GM21717 (cell line): ENCODE measurements around the gene KCNJ6.
"Not testable (repeated sequence)": the region's sequence is repeated elsewhere in the genome, so short reads cannot be mapped to it uniquely, and the experiment has no call there.

Experiments
- ATAC-seq: cut with Tn5 transposase; IDR thresholded peaks from one replicate; pipeline ENCODE4 v1.9.1; 2021; ENCODE audit warnings: mild to moderate bottlenecking, moderate library complexity; ENCODE audit not compliant: unreplicated experiment

The KCNJ6 gene, protein sequence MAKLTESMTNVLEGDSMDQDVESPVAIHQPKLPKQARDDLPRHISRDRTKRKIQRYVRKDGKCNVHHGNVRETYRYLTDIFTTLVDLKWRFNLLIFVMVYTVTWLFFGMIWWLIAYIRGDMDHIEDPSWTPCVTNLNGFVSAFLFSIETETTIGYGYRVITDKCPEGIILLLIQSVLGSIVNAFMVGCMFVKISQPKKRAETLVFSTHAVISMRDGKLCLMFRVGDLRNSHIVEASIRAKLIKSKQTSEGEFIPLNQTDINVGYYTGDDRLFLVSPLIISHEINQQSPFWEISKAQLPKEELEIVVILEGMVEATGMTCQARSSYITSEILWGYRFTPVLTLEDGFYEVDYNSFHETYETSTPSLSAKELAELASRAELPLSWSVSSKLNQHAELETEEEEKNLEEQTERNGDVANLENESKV

DNA sequence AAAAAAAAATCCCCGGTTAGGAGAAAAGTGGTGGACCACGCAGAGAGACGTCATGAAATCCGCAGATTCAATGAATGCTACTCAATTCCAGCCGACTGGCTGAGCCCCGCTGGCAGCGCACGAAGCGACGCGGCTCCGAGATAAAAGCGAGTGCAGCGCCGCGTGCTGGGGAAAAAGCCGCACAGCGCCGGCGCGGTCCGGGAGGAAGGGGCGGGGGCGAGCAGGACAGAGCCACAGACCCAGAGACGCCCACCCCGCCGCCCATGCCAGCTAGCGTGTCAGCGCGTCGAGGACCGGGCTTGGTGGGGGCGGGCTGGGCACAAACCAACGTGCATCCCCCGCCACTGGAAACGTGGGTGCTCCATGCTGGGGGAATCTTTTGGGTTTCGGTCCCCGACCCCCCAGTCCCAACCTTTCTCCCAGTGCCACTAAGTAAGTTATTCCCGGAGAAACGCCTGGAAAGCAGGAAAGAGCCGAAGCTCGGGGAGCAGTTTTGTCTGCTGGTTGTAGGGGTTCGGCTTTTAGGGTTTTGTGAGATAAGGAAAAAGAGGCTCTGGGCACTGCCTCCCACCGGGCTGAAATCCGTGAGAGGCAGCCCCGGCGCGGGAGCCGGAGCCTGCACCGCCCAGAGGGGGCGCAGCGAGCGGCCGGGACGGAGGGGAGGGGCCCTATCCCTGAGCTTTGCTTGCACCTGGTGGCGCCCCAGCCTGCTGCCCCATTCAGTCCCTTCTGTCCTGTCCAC is at the start of gene KCNJ6:
Gene KCNJ6, minus strand, starts transcription at position 148 of the 742 bp plus-strand sequence. CDS start 75,775 bp downstream, outside the sequence.
- ATAC-seq, result no peak

DNA sequence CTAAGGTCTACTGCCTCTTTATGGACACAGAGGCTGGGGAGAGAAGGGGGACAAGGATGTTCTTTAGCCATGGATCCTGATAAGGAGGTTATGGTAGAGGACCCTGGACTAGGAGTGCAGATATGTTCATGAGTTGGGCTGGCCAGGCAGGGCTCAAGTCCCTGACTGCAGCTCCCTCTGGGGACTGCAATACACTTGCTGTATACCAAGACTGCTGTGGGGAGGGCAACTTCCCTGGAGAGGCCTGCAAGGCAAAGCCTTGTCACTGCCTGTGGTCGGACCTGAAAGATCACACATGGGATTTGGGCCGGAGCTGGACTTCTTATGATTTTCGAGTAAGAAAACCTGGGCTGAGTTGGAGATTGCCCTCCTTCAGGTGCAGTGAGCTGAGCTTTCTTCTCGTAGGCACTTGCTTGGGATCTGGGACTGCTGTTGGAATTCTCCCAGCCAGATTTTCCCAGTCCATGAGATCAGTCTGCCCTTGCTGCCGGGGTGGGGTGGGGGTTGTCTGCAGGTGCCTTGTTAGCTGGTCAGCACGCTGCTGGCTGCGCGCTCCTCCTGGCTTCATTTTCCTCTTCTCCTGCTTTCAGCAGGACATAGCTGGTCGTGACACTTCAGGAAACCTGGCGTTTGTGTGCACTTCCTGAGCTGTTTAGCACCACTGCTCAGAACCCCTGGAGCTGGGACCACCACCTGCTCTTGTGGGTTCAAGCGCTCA is 49.0 kb upstream of the KCNJ6 start:
- no peak for ATAC-seq

DNA sequence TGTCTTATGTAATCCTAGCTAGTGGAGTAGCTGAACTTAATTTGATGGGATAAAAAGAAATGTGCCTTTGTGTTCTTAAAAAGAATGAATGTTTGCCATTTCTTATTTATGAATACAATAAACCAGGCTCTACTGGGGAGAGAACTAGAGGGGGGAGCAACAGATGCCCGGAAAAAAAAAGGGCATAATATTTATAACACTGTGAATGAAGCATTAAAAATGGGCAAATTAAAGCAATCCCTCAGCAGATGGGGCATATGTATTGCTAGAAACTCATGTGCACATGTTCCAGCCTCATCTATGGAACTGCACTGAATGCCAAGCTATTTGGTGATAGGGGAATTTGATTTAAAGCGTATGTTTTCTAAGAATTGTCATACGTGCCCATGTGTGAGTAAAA is 42.3 kb upstream of the KCNJ6 start:
- no peak for ATAC-seq

DNA sequence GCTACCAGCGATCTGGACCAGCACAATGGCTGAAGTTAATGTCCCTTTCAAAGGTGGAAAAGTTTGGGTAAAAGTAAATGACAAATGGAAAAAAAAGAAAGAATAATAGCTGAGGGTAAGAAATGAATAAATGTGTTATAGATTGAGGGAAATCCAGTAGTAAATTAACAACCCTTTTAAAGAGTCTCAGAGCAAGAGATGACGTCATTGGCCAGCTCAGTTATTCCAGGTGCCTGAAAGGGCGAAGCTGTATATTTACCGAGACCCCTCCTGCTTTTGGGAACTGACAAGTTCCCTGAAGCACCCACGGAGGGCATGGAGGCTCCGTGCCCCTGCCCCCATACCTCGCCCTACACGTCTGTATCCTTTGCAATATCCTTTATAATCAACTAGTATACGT is 40.5 kb upstream of the KCNJ6 start:
- no peak for ATAC-seq

DNA sequence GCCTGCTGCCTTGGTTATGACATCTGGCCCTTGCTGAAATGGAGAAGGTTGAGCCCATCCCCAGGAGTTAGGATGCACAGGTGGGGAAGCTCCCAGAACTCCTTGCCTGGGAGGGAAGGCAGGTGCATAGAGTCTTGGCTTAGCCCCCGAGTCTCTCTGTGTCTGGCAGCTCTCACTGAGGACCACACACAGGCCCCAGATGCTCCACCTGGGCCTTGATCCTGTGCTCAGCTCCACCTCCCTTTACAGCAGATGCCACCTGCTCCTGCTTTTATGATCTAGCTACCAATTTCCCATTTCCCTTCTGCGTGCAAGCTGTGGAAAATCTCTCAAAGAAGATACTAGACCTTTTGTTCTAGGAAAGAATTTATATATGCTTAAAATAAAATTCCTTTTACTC is 28.8 kb upstream of the KCNJ6 start:
- ATAC-seq, result no peak

DNA sequence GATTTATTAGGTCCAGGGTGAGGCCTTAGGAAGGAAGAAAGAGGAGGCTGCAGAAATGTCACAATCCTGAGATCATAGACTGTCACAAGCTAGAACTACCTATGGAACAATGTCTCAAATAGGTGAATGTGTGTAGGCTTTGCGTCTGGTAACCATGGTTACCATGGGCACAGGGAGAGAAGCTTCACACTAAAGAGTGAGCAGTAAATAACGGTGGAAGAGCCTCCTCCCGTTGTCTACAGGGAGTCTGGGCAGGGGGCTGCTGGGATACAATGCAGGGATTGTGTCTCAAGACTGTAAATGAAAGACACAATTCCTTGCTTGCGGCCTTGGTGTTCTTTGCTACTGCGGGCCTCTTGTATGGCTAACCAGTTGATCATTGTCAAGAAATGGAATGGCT is 28.2 kb upstream of the KCNJ6 start:
- ATAC-seq, result no peak

DNA sequence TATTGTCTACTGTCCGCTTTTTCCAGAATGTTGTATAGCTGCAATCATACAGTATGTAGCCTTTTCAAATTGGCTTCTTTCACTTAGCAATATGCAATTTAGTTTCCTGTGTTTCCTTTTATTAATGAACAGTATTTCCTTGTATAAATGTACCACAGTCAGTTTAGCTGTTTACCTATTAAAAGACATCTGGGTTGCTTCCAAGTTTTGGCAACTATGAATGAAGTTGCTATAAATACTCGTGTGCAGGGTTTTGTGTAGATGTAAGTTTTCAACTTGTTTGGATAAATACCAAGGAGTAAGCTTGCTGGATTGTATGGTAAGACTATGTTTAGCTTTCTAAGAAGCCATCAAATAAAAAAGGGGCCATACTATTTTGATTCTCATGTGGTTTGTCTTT is 24.4 kb upstream of the KCNJ6 start:
- ATAC-seq, result no peak

DNA sequence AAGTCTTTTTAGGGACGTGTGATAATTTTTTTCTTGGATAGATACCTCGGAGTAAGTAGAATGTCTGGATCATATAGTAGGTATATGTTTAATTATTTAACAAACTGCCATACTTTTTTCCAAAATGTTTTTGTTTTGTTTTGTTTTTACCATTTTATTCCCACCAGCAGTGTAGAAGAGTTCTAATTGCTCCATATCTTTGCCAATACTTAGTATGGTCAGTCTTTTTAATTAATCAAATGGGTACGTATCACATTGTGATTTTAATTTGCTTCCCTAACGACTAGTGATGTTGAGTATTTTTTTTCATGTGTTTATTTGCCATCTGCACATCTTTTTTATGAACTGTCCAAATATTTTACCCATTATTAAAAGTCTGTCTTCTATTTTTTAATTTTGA is 23.6 kb upstream of the KCNJ6 start:
- ATAC-seq, result no peak

DNA sequence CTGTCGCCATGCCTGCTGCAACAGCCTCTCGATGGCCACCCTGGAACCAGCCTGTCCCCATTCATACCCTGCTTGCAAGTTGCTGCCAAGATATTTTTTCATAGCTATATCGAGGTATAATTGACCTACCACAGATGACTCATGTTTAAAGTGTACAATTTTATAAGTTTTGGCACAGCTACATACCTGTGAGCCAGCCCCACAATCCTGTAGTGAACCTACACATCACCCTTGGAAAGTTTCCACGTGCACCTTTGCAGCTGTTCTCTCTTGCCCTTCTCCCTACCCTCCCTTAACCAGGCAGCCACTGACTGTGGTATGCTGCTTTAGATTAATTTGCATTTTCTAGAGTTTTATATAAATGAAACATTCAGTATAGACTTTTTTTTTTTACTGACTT is 23.0 kb upstream of the KCNJ6 start:
- ATAC-seq, result no peak

DNA sequence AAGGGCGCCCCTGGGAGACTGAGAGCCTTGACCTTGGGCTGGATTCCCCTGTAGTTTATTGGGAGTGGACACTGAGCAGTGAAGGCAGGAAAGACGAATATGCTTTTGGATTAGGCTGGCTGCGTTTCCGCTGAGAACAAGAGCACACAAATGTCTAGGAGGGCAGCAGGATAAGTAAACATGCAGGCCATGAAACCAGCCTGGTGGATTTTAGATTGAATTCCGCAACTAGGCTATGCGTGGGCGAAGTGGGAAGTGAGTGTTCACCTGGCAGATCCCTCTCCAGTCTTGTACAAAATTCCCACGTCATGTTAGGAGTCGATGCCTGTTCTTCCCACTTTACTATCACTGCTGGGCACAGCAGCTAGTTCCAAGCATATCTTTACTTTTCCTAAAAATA is 21.4 kb upstream of the KCNJ6 start:
- no peak for ATAC-seq

DNA sequence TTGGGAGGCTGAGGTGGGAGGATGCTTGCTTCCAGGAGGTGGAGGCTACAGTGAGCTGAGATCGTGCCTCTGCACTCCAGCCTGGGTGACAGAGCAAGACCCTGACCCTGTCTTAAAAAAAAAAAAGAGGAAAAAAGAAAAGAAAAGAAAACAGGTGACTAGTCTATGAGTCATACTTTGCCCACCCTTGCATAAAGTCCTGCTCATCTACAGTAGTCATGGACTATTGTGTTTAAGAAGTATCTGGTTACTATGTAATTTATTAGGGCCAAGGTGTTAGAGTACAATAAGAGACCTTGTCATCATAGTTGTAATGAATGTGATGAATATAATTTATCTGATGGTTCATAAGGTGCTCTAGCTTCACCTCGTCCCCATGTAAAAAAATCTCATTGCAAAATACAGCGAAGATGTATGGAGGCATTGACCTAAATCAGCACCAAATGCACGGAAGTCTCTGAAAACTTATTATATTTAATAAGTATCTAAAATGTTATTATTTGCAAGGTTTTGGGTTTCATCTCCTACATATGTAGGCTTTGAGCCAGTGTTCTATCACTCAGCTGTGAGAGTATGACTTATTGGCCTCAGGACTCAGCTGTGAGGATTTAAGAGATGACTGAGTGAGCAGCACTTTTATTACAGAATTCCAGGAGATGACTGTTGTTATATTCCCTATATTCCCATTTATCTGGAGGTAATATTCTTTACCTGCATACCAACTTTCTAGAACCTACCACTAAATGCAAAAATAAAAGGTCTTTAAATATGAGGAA is 19.9 kb upstream of the KCNJ6 start:
- ATAC-seq, result no peak

DNA sequence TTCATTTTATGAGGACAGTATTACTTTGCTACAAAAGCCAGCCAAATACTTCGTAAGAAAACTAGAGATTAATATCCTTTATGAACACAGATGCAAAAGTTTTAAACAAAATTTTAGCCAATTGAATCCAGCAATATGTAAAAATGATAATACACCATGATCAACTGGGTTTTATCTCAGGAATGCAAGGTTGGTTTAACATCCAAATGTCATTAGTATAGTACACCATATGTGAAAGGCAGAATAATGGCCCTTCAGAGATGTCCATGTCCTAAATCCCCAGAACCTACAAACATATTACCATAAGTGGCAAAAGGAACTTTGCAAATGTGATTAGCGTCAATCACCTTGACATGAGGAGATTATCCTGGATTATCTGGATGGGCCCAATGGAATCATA is 16.7 kb upstream of the KCNJ6 start:
- no peak for ATAC-seq

DNA sequence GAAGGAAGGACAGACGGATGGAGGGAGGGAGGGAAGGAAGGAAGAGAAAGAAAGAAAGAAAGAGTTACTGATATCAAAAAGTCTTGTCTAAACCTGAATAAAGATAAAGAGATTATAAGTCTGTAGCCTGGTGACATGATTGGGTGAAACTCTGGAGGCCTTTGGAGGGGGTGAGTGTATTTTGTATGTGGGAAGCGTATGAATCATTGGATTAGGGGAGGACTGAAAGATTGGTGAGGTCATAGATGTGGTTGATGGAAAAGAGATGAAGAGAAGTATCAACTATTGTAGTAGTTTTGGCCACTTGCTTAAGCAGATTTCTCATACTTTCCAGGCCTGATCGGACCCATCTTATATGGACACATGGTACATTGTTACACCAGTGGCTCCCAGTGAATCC is 11.5 kb upstream of the KCNJ6 start:
- no peak for ATAC-seq

DNA sequence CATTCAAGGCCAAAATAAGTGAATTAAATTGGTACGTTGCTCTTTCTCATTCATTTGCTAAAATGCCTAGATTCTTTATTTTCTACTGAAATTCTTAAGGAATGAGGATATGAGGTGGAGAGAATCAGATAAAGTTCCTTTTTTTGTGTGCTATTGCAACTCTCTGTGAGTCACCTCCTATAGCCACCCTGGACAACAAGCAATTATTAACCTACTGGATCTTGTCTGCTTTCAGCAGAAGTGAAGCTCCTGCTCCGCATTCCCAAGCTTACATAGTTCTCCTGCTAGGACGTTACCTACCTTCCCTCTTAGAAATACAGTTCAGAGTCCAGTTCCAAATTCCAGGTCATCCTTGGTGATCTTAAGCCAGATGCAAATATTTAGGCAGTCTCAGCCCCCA is 4.8 kb upstream of the KCNJ6 start:
- ATAC-seq, result no peak

DNA sequence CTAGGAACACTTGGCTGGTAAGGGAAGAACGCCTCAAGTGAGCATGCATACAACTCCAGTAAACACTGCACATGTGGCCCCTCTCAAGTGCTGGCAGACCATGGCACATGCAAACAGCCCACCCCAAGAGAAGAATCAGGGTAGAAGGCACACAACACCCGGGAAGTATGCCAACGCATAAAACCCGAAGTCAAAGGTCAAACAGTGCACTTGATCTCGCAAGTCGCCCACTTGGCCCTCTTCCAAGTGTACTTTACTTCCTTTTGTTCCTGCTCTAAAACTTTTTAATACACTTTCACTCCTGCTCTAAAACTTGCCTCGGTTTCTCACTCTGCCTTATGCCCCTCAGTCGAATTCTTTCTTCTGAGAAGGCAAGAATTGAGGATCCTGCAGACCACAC is 4.0 kb upstream of the KCNJ6 start:
- ATAC-seq, result not testable (repeated sequence)

DNA sequence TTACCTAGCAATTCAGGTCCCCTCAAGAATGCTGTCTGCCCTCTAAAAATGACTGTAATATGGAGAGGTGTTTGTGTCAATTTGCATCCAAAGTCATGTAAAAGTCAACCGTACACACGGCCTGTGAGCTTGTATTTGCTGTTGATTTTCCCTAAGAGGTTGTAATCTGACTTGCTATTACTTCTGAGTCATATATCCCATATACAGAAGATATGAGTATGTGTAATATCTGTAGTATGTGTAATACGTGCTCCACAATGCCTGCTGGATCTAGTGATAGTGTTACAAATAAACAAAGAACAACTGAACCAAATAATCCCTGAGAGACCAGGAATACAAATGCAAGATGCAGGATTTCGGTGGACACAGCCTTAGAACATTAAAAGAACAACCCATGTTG is 1.4 kb upstream of the KCNJ6 start:
- ATAC-seq, result no peak

DNA sequence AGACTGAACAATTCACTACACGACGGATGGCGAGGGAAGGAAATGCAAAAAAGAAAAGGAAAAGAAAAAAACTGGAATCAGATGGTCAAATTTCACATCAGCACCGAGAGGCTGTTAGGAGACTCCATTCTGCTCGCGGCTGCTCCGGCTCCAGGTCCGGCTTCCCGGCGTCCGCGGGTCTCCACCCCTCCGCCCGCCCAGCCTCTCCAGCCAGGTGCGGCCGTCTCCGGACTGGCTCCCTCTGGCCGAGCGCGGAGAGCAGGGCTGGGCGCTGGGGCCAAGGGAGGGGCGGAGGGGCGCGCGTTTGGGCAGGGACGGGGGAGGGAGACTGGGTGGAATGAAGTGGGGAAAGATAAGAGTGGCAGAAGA is 332 bp downstream of the KCNJ6 start:
- ATAC-seq, result no peak

DNA sequence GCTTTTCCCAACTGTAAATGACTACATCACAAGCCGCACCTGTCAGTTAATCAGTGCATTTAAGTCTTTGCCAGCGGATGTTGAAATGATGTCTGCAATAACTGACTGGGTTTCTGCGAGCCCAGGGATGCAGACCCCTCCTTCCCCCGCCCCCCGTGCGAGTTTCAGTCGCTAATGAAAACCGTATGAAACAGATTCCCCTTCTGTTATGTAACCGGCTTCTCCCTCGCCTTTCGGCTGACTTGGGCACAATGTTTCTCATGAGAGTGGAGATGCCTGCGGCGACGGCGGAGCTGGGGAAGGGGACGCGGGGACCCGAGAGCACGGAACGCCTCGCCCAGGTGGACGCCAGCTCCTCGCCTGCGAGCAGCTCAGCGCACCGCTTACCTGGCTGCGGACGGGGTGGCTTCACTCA is 753 bp downstream of the KCNJ6 start:
- no peak for ATAC-seq

DNA sequence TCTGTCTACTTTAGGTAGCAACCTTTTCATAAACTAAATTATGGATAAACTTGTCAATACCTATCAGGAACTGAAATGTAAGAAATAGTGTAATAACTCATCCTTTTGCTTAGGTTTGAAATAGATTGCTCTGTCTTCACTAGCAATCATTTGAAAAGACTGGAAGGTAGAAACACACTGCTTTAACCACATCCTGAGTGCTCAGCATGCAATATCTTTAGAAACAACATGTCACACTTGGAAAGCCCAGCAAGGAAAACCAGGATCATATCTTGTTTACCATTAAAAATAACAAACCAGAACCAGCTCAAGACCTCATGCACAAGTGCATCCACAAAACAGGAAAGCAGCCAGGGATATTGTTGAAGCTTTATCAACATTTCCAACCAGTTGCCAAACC is 3.6 kb downstream of the KCNJ6 start:
- no peak for ATAC-seq

DNA sequence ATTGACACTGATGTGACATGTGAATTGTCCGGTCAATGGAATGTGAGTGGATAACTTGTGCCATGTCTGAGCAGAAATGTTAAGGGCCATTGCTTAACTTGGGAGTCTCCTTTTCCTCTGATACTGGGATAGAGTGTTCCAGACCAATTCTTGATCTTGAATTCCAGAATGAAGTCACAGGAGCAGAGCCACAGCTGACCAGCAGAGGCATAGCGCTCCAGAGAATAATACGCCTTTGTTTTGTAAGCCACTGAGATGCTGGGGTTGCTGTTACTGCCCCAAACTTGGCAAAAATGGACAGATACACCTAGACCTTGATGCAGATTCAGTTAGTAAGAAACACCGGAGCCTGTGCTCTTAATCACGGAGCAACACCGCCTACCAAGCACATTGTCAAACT is 6.3 kb downstream of the KCNJ6 start:
- ATAC-seq, result no peak

DNA sequence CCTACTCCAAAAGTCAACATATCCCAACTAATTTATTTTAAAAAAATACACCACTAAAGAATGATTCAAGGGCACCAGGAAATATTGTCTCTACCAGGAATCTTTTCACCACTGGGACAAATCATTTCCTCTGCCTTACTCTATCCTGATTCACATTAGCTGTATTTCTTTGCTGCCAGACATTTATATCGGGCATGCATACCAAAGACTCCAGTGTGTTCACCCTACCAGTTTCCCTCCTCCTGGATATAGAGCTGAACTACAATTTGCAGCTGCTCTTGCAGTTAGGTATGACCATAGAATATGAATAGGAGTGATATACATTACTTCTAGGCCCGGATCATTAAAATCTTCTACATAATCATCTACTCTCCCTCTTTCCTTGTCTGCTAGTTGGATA is 7.6 kb downstream of the KCNJ6 start:
- no peak for ATAC-seq
